ENCODE results near the gene PCYT1A.
"Not testable (repeated sequence)": the region's sequence is repeated elsewhere in the genome, so short reads cannot be mapped to it uniquely, and the experiment has no call there.

Gene PCYT1A

DNA sequence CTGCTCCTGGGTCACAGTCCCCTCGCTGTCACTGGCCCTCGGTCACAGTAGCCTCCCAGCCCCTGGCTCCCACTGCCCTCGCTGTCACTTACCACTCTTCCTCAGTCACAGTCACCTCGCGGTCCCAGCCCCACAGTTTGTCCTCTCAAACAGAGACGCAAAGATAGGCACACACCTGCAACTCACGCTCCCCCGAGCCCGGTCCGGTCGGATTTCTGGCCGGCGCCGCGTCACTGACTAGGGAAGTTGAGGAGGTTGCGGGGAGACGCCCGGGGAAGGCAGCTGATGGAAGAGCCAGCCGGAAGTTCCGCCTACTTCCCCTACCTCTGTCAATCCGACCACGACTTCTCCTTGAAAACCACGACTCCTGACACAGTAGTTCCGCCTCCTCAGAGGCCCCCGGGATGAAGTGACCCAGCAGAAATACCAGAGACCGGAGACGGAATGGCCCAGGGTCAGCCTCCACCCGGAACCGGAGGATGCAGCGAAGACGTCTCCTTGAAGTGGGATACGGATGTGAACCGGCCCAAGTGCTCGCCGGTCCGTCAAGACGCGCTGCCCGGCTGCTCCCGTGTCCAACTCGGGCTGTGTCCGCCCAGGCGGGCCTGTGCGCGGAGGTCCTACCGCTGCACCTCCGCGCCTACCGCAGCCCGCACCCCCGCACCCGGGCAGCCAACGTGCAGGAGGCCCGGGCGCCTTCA, at the start of gene PCYT1A:
TSS of gene PCYT1A (minus strand) at position 287 of the 701 bp plus-strand sequence. CDS start 17,195 bp downstream, outside the sequence.
- peak; percentile 40 for DNase-seq (ENCODE audit: low read depth)

DNA sequence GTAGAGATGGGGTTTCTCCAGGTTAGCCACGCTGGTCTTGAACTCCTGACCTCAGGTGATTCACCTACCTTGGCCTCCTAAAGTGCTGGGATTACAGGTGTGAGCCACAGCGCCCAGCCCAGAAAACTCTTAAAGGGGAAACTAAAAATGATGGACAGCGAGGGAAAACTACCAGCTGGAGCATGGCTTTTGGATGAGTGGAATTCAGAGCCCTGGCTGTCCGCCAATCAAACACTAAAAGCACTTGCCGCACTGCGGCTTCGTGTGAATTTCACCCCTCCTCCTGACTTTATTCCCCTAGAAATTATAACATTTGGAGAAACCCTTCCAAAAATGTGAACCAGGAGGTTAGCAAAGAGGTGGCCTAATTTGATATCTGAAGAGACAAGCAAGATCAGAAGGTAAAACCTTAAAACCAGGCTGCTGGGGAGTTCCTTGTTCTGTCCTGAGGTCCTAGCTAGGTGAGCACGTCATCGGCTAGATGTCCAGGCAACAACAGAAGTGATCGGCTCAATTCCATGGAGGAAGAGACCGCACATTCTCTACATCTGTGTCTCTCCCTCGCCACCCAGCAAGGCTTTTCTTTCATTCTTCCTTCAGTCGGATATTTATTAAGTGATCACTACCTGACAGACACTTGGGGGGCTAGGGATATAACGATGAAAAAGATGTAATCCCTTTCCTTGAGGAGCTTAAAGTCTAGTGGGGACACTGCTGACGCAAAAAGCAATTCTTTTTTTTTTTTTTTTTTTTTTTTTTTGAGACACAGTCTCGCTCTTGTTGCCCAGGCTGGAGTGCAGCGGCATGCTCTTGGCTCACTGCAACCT, 49.0 kb upstream of the PCYT1A start:
- DNase-seq (ENCODE audit: low read depth): no peak

DNA sequence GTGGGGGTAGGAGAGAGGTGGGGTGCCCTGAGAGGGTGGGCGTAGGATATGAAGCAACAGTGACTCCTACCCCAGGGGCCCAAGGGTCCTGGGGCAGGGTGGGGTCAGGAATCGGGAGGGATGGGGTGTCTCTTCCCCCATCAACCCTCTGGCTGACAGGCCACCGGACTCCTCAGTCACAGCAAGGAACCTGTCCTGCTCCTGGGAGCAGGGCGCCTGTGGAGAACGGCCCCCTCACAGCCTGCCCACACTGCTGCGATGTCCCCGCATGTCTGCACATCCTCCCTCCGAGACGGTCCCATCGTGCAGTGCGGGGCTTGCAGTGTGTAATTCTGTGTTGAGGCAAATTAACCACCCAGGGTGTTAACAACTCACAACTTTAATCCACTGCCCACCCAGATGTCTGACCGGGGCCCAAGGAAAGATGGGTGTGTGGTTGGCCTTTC, 48.0 kb upstream of the PCYT1A start:
- no peak for DNase-seq (ENCODE audit: low read depth)

DNA sequence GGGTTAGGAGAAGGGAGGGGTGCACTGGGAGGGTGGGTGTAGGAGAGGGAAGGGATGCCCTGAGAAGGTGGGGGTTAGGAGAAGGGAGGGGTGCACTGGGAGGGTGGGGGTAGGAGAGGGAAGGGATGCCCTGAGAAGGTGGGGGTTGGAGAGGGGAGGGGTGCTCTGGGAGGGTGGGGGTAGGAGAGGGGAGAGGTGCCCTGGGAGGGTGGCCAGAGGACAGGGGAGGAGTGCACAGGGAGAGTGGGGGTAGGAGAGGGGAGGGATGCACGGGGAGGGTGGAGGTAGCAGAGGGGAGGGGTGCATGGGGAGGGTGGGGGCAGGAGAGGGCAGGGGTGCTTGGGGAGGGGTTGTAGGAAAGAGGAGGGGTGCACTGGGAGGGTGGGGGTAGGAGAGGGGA, 47.5 kb upstream of the PCYT1A start:
- no peak for DNase-seq (ENCODE audit: low read depth)

DNA sequence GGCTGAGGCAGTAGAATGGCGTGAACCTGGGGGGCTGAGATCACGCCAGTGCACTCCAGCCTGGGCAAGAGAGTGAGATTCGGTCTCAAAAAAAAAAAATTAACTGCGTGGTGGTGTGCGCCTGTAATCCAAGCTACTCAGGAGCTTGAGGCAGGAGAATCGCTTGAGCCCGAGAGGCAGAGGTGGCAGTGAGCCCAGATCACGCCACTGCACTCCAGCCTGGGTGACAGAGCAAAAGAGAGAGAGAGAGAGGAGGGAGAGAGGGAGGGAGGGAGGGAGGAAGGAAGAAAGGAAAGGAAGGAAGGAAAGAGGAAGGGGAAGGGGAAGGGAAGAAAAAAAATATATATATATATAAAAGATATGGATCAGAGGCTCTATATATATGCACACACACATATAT, 44.6 kb upstream of the PCYT1A start:
- DNase-seq (ENCODE audit: low read depth): no peak

DNA sequence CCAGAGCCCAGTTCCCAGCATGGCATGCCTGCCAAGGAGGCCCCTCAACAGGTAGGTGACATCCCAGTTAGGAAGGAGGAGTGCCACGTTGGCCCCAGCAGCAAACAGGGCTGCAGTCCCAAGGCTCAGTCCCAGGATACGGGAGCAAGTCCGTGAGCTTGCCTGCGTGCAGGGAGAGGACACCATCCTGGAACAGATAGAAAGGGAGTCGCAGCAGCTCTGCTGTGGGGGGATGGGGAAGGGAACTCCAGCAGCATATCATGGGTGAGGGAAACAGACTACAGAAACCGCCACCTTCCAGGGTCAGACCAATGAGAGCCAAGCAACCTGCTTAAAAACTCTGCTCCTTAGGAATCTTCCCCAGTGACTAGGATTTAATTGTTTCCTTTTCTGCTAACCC, 39.9 kb upstream of the PCYT1A start:
- no peak for DNase-seq (ENCODE audit: low read depth)

DNA sequence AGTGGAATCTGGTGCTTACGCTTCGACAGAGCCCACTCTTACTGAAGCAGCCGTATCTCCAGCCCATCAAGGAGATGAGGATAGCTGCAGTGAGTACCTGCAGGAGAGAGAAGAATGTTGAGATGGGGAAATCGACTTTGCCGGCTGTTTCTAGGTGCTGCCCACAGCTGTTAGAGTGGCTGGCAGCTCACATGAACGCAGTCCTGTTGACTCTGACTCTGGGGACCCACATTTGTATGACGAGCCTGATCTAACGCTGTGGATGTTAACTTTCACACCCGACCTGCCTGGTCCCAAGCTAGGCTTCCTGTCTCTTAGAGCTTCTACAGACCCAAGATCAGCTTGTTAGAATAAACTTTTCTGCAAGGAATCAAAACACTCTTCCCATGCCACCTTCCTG, 39.4 kb upstream of the PCYT1A start:
- DNase-seq (ENCODE audit: low read depth): no peak

DNA sequence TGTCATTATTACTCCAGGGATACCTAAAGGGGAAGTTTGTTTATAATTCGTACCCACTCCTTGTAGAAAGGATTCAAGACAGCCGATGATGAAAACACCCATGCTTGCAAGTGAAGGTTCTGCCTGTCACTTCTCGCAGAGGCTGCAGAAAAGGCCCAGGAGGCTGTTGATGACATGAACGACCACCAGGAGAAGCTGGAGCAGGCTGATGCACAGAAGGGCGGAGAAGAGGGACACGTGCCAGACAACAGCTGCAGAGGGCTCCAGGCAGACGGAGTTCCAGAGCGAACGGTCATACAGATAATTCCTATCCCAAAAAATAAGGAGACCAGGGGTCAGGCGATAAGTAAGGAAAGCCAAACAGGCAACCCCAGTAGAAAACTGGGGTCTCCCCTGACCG, 36.2 kb upstream of the PCYT1A start:
- no peak for DNase-seq (ENCODE audit: low read depth)

DNA sequence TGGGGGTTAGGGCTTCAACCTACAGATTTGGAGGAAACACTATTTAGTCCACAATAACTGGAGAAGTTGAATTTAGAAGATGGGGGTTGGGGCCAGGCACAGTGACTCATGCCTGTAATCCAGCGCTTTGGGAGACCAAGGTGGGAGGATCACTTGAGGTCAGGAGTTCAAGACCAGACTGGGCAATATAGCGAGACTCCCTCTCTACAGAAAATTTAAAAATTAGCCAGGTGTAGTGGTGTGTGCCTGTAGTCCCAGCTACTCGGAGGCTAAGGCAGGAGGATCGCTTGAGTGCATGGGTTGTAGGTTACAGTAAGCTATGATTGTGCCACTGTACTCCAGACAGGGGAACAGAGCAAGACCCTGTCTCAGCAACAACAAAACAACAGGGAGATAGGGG, 35.5 kb upstream of the PCYT1A start:
- no peak for DNase-seq (ENCODE audit: low read depth)

DNA sequence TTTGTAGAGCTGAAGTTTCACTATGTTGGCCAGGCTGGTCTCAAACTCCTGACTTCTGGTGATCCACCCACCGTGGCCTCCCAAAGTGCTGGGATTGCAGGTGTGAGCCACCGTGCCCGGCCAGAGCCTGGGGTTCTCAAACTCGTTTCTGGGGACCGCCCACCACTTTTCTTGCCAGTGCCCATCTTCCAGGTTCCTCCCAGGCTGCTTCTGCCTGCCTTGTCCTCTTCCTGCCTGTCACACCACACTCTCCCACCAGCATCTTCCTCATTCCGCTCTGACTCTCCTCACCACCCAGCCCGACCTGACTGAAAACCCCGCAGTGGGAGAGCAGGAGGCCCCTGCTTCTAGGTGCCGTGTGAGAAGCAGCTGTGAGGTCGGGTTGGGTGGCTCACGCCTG, 33.6 kb upstream of the PCYT1A start:
- DNase-seq (ENCODE audit: low read depth): no peak

DNA sequence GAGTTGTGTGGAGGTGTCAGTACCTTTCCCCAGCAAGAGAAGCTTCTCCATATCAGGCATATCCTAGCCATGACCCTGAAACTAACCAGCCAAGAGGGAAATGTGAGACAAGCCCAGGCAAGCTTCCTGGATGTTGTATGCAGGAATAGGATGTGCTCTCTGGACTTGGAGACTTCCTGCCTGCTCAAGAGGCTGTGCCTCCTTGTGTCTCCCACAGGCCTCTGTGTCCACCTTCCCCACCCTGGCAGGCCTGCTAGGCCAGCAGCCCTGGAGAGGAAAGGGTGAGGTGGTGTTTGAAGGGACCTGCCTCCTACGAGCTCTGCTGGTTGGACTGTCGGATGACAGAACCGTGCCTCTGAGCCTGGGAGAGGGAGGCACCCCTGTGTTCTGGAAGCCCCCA, 32.6 kb upstream of the PCYT1A start:
- DNase-seq (ENCODE audit: low read depth): no peak

DNA sequence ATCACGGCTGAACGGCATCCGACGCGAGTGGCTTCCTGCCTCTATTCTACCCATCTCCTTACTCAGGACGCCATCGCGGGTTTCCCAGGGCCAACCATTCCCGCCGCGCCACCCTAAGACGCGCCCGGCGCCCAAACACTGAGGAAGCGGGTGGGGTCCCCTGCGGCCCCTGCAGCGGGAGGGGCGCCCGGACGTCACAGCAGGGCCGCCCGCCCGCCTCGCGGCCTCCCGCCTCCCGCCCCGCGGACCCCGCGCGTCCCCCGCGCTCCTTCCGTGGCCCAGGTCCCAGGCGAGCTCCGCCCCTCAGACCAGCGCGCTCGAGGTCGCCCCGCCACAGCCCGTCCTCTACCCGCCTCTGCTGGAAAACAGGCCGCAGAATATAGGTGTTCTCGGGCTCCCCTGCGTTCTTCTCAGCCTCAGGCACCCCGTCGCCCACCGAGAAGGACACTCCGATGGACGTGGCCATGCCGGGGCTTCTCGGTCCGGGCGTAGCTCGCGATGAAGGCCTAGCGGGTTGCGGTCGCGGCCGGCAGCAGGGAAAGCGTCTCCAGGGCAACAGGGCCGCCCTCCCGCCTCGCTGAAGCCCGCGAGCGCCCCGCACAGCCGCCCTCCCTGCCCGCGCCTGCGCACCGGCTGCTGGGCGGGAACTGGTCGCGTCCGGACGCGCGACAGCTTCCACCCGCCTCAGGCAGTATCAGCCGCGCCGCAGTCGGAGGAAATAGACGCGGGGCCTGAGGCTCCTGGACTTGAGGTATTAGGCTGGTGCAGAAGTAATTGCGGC, 30.4 kb upstream of the PCYT1A start, which contains the start of gene DYNLT2B:
TSS of gene DYNLT2B (minus strand) at position 554 of the 781 bp plus-strand sequence. CDS start at position 466, 88 bp downstream.
- DNase-seq (ENCODE audit: low read depth): peak; percentile 64

DNA sequence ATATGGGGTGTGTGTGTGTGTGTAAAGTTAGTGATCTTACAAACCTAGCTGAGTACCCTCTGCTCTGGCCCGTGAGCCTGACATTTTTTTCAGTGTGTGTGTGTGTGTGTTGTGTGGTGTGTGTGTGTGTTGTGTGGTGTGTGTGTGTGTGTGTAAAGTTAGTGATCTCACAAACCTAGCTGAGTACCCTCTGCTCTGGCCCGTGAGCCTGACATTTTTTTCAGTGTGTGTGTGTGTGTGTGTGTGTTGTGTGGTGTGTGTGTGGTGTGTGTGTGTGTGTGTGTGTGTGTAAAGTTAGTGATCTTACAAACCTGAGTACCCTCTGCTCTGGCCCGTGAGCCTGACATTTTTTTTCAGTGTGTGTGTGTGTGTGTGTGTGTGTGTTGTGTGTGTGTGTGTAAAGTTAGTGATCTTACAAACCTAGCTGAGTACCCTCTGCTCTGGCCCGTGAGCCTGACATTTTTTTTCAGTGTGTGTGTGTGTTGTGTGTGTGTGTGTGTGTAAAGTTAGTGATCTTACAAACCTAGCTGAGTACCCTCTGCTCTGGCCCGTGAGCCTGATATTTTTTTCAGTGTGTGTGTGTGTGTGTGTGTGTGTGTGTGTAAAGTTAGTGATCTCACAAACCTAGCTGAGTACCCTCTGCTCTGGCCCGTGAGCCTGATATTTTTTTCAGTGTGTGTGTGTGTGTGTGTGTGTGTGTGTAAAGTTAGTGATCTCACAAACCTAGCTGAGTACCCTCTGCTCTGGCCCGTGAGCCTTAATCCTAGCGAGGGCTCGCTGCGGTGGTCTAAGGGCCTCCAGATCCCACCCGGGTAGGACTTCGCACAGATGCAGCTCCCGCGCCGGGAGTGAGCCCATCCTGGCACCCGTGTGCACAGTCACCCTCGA, 29.5 kb upstream of the PCYT1A start:
- DNase-seq (ENCODE audit: low read depth): not testable (repeated sequence)

DNA sequence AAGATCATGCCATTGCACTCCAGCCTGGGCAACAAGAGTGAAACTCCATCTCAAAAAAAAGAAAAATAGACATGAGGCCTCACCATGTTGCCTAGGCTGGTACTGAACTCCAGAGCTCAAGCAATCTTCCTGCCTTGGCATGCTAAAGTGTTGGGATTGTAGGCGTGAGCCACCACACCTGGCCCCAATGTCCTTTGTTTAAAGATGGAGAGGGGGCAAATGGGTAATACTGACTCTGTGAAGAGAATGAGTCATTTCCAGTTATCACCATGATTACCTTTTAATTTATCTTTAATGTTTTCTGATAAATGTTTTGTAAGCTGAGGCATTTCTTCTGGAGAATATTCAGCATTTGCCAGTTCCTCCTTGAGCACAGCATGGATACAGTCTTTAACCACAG, 28.3 kb upstream of the PCYT1A start:
- DNase-seq (ENCODE audit: low read depth): no peak

DNA sequence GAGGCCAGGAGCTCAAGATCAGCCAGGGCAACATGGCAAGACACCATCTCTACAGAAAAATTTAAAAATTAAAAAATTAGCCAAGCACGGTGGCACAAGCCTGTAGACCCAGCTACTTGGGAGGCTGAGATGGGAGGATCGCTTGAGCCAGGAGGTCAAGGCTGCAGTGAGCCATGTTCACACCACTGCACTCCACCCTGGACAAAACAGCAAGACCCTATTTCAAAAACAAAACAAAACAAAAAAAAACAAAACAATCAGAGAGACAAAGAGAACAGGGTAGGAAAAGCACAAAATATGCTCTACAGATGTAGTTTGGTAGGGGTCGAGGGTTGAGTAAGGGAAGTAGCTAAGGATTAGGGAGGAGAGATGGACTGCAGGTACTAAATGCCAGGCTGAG, 27.1 kb upstream of the PCYT1A start:
- DNase-seq (ENCODE audit: low read depth): no peak

DNA sequence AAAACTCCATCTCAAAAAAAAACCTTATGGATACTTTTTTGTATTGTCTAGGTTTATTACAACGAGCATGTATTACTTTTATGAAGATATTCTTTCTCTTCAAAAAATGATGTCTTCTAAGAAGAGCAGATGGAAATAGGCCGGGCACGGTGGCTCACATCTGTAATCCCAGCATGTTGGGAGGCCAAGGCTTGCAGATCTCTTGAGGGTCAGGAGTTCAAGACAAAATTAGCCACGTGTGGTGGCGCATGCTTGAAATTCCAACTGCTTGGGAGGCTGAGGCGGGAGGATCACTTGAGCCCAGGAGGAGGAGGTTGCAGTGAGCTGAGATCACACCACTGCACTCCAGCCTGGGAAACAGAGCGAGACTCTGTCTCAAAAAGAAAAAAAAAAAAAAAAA, 26.6 kb upstream of the PCYT1A start:
- not testable (repeated sequence) for DNase-seq (ENCODE audit: low read depth)

DNA sequence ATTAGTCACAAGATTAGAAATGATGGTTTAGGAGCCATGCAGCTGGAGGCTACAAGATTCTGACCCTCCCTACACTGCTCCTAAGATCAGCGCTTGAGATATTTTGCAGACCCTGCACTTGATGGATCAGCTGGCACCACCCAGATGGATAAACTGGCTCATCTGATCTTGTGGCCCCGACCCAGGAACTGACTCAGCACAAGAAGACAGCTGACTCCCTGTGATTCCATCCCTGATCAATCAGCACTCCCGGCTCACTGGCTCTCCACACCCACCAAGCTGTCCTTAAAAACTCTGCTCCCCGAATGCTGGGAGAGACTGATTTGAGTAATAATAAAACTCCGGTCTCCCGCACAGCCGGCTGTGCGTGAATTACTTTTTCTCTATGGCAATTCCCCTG, 15.4 kb upstream of the PCYT1A start:
- DNase-seq (ENCODE audit: low read depth): not testable (repeated sequence)

DNA sequence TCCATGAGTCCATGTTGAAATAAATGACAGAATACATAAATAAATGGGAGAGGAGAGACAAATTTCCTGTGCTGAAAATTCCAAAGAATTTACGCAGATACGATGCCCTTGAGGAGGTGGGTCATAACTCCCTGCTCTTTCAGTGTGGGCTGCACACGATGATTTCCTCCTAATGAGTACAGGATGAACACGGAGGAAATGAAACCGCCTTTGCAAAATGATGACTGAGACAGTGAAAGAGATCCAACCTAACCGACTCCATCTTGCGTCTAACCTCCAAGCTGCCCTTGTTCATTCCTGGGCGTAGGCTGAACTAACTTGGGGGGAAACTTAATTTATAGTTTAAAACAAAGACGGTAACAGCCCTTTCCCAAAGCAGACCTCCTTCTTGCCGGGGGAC, 15.0 kb upstream of the PCYT1A start:
- not testable (repeated sequence) for DNase-seq (ENCODE audit: low read depth)

DNA sequence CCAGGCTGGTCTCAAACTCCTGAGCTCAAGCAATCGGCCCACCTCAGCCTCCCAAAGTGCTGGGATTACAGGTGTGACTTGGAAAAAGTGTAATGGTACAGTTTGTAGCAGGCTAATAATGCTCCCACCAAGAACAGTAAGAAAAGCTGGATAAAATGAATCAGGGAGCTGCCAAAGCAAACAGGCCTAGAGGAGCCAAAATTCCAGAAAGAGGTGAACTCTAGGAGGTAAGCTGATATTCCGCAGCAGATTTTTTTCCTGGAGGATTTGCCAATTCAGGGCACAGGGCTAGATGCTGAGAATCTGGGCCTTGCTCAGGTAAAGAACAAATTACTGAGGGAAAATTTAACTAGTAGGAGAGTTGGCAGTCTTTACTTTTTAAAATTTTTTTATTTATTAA, 11.0 kb upstream of the PCYT1A start:
- DNase-seq (ENCODE audit: low read depth): no peak

DNA sequence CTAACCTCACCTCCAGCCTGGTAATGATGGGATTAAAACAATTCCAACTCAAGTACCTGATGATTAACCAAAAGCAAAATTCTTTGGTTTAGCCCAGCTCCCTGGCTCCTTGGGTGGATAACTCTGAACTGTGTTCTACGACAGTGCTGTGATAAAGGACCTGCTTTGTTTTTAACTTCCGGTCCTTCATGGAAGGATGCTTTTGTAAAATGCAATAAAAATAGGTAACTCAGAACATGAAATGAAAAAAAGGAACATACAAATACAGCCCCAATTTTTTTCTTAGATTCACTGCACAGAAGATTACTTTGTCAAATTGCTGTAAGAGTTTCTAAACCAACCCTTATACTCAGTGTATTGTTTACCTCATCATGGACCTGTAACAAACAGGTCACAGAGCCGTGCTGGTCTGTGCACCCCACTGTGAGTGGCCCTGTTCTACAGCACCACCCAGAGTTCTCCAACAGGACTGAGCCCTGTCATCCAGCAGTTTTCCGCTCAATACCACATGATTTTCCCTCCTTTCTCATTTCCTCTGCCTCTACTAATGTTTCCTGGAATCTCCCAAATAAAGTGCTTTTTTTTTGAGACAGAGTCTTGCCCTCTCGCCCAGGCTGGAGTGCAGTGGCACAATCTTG, 4.9 kb upstream of the PCYT1A start:
- DNase-seq (ENCODE audit: low read depth): no peak

DNA sequence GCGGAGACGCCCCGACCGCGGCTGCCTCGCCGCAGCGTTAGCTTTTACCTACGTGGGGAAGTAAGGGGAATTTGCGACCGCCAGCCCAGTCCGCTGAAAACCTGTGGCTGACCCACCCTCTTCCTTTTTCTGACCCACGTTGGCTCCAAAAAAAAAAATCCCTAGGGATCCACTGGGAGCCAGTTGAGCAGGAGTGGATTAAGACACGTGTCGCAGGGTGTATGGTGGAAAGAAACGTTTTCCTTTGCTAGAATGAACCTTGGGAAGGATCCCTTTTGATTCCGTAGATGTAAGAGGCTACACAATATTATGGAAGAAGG, 575 bp upstream of the PCYT1A start:
- DNase-seq (ENCODE audit: low read depth): no peak
